ENCODE measurements around the gene VSNL1. TPM values are rescaled to one million over a fixed set of nuclear protein-coding genes. Genes with fewer than 3 reads are reported as not detected.

The VSNL1 gene
- total RNA-seq (2014; rRNA removed; shearing (Covaris generic)) = 1.8 TPM in 1 of 2 replicates, not detected in the other
- polyA plus RNA-seq (2016; fragmentation: Nextera tagmentation; extraction: Ambion mirVana) = 0.70 and 0.72 TPM in 2 replicates

GRCh38 chr2:17540093-17540812 is at the start of gene VSNL1:
VSNL1 (plus strand) TSS chr2:17540696; CDS start chr2:17592075, 51,379 bp downstream.
- Histone ChIP-seq H3K4me3 (peak within 1 kb of the TSS; percentile 78), H3K4me1 (ENCODE audit: insufficient read depth) (peaks cover 17% of the 10 kb centered on the region), H3K27ac (no peak within 1 kb of the TSS), H3K9me2 (ENCODE audit: insufficient read depth) (no peaks in the 10 kb centered on the region), H4K20me1 (ENCODE audit: insufficient read depth) (no peaks in the 10 kb centered on the region), H3K4me2 (ENCODE audit: unreplicated experiment) (peak within 1 kb of the TSS; percentile 94), H3F3A (ENCODE audit: insufficient read depth) (peaks cover 14% of the 10 kb centered on the region), H3K9ac (peak within 1 kb of the TSS; percentile 57), H3K79me2 (ENCODE audit: insufficient read depth) (no peaks in the 10 kb centered on the region), H3K36me3 (ENCODE audit: low read depth) (no peaks in the 10 kb centered on the region), H3K27me3 (replicated peaks; ENCODE audit: insufficient read depth) (no peaks in the 10 kb centered on the region), H3K9me3 (ENCODE audit: low read depth) (no peaks in the 10 kb centered on the region), H2AFZ (peak within 1 kb of the TSS; percentile 85)
- 2 to 3% methylated on average over 33 to 43 of the region's 43 CpGs for WGBS, 2 experiments (ENCODE audit: low coverage in 1 of 2, low lambda C conversion rate in 2 of 2, missing lambda C conversion rate in 2 of 2)
- in situ Hi-C loops (cut with MboI) = no loop called here
- TF ChIP-seq EZH2phosphoT487 (IDR thresholded peaks at IDR 0.05; ENCODE audit: insufficient read depth, low read depth) = no peak
- no peak for TF ChIP-seq EZH2 (IDR thresholded peaks at IDR 0.05; ENCODE audit: insufficient read depth, poor library complexity, severe bottlenecking)
- DNase-seq = peak; percentile 74

DNA sequence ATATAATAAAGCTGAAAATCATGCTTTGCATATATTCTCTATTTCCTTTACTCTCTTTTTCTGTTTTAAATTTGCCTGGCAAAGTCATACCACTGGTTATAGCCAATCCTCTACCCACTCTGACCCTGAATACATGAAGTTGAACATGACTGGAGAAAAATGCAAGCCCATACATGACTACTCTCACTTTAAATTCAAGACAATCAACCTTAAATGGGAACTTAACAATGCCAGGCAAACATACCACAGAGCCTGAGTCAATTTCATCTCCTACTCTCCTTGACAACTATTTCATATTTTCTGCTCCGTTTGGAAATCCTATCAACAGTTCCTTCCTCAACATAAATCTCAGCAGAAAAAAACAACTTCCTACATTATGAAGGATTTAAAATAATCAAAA is 44.9 kb upstream of the VSNL1 start:
- in situ Hi-C loops (cut with MboI) = no loop called here
- peak; percentile 13 for DNase-seq
- Histone ChIP-seq H3K36me3 (ENCODE audit: low read depth) (no peaks in the 10 kb centered on the region), H4K20me1 (ENCODE audit: insufficient read depth) (no peaks in the 10 kb centered on the region), H2AFZ (no peak overlapping the region), H3K9me3 (ENCODE audit: low read depth) (no peaks in the 10 kb centered on the region), H3K9ac (no peak overlapping the region), H3K4me1 (ENCODE audit: insufficient read depth) (no peaks in the 10 kb centered on the region), H3K4me3 (no peak overlapping the region), H3K79me2 (ENCODE audit: insufficient read depth) (no peaks in the 10 kb centered on the region), H3F3A (ENCODE audit: insufficient read depth) (no peaks in the 10 kb centered on the region), H3K27ac (no peak overlapping the region), H3K9me2 (ENCODE audit: insufficient read depth) (no peaks in the 10 kb centered on the region), H3K27me3 (replicated peaks; ENCODE audit: insufficient read depth) (no peaks in the 10 kb centered on the region), H3K4me2 (ENCODE audit: unreplicated experiment) (no peak overlapping the region)
- TF ChIP-seq EZH2 (IDR thresholded peaks at IDR 0.05; ENCODE audit: insufficient read depth, poor library complexity, severe bottlenecking) (no peak), EZH2phosphoT487 (IDR thresholded peaks at IDR 0.05; ENCODE audit: insufficient read depth, low read depth) (no peak)
- 6 to 10% methylated on average over 1 of the region's 1 CpG for WGBS, 2 experiments (ENCODE audit: low coverage in 1 of 2, low lambda C conversion rate in 2 of 2, missing lambda C conversion rate in 2 of 2)

GRCh38 chr2:17497718-17498117 is 42.8 kb upstream of the VSNL1 start:
- Histone ChIP-seq H3K9me3 (ENCODE audit: low read depth) (no peaks in the 10 kb centered on the region), H2AFZ (no peak overlapping the region), H3K36me3 (ENCODE audit: low read depth) (no peaks in the 10 kb centered on the region), H3F3A (ENCODE audit: insufficient read depth) (no peaks in the 10 kb centered on the region), H3K4me2 (ENCODE audit: unreplicated experiment) (no peak overlapping the region), H3K27ac (no peak overlapping the region), H3K9me2 (ENCODE audit: insufficient read depth) (no peaks in the 10 kb centered on the region), H3K4me3 (no peak overlapping the region), H3K79me2 (ENCODE audit: insufficient read depth) (no peaks in the 10 kb centered on the region), H4K20me1 (ENCODE audit: insufficient read depth) (no peaks in the 10 kb centered on the region), H3K27me3 (replicated peaks; ENCODE audit: insufficient read depth) (no peaks in the 10 kb centered on the region), H3K9ac (no peak overlapping the region), H3K4me1 (ENCODE audit: insufficient read depth) (no peaks in the 10 kb centered on the region)
- no peak for DNase-seq
- WGBS, 2 experiments (ENCODE audit: low coverage in 1 of 2, low lambda C conversion rate in 2 of 2, missing lambda C conversion rate in 2 of 2) = 6 to 15% methylated on average over 1 of the region's 1 CpG
- TF ChIP-seq EZH2phosphoT487 (IDR thresholded peaks at IDR 0.05; ENCODE audit: insufficient read depth, low read depth) (no peak), EZH2 (IDR thresholded peaks at IDR 0.05; ENCODE audit: insufficient read depth, poor library complexity, severe bottlenecking) (no peak)
- in situ Hi-C loops (cut with MboI) = no loop called here

DNA sequence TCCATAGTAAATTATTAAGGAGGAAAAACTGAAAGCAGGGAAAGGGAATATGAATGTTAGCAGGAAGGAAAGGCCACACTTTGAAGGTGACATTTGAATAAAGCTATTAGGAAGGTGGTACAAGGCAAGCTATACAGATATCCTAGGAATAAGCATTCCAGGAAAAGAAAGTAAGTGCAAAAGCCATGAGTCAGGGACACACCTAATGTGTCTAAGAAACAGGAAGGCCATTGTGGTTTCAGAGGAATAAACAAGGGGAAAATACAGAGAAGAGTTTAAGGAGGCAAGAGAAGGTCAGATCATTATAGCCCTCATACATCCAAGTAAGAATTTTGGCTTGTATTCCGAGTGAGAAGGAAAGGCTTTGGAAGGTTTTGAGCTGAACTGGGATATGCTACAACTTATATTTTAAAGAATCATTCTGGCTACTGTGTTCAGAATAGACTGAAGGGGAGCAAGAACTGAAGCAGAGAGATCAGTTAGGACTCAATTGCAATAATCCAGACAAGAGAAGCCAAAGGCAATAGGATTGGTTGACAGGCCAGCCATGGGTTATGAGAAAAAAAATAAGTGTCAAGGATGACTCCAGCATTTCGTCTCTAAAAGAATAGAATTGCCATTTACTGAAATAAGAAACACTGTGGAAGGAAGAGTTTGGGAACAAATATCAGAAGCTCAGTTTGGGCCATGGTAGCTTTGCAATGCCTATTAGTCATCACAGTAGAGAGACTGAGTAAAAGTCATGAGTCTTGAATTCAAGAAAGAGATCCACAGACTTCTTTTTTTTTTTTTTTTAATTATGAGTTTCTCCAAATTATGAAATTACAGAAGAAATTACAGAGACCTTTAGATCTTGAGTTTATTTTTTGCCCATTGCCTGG is 33.5 kb upstream of the VSNL1 start:
- in situ Hi-C loops (cut with MboI) = no loop called here
- H3K36me3 ChIP-seq (ENCODE audit: low read depth) = no peaks in the 10 kb centered on the region

More for the DNA sequence above, 33.5 kb upstream of the VSNL1 start:
- 42 to 44% methylated on average over 2 of the region's 2 CpGs for WGBS, 2 experiments (ENCODE audit: low coverage in 1 of 2, low lambda C conversion rate in 2 of 2, missing lambda C conversion rate in 2 of 2)
- no peak for TF ChIP-seq EZH2phosphoT487 (IDR thresholded peaks at IDR 0.05; ENCODE audit: insufficient read depth, low read depth)
- TF ChIP-seq EZH2 (IDR thresholded peaks at IDR 0.05; ENCODE audit: insufficient read depth, poor library complexity, severe bottlenecking) = no peak
- H3F3A ChIP-seq (ENCODE audit: insufficient read depth) = no peaks in the 10 kb centered on the region
- no peak overlapping the region for H3K4me3 ChIP-seq
- H3K4me2 ChIP-seq (ENCODE audit: unreplicated experiment) = no peak overlapping the region
- H4K20me1 ChIP-seq (ENCODE audit: insufficient read depth) = no peaks in the 10 kb centered on the region
- H3K27me3 ChIP-seq (replicated peaks; ENCODE audit: insufficient read depth) = no peaks in the 10 kb centered on the region
- no peak overlapping the region for H3K9ac ChIP-seq
- no peak overlapping the region for H3K27ac ChIP-seq
- no peaks in the 10 kb centered on the region; the same call in 1 of the 2 replicates for H3K4me1 ChIP-seq (ENCODE audit: insufficient read depth)
- no peaks in the 10 kb centered on the region for H3K79me2 ChIP-seq (ENCODE audit: insufficient read depth)
- DNase-seq = peak; percentile 19
- no peaks in the 10 kb centered on the region for H3K9me2 ChIP-seq (ENCODE audit: insufficient read depth)
- no peaks in the 10 kb centered on the region for H3K9me3 ChIP-seq (ENCODE audit: low read depth)
- peak overlapping the region; percentile 15; the same call in 1 of the 2 replicates for H2AFZ ChIP-seq

Measured in GM23248 (cell line).